ENCODE results near the gene NES.

Gene NES

GRCh38 chr1:156680056-156680455 lies 2.8 kb upstream of the NES start:
- DNase-seq (ENCODE audit: low read depth in 2 of 2): no peak

GRCh38 chr1:156677616-156678596 lies 699 bp upstream of the NES start:
- no peak for DNase-seq (ENCODE audit: low read depth in 2 of 2)

- DNase-seq (ENCODE audit: low read depth in 2 of 2): no peak
Observed at GRCh38 chr1:156676114-156676819, 940 bp downstream of the NES start.

GRCh38 chr1:156675210-156676113 lies 1.7 kb downstream of the NES start:
- DNase-seq (ENCODE audit: low read depth in 2 of 2): no peak

GRCh38 chr1:156673387-156674121 lies 3.7 kb downstream of the NES start:
- DNase-seq (ENCODE audit: low read depth in 2 of 2): no peak

GRCh38 chr1:156671804-156672203 lies 5.4 kb downstream of the NES start:
- DNase-seq (ENCODE audit: low read depth in 2 of 2): no peak

- no peak for DNase-seq (ENCODE audit: low read depth in 2 of 2)
Observed at GRCh38 chr1:156670791-156671190, 6.4 kb downstream of the NES start.

- DNase-seq (ENCODE audit: low read depth in 2 of 2): no peak
Observed at GRCh38 chr1:156670359-156670758, 6.8 kb downstream of the NES start.

GRCh38 chr1:156669794-156670193 lies 7.4 kb downstream of the NES start:
- no peak for DNase-seq (ENCODE audit: low read depth in 2 of 2)

- no peak for DNase-seq (ENCODE audit: low read depth in 2 of 2)
Observed at GRCh38 chr1:156668801-156669637, 8.2 kb downstream of the NES start.

GRCh38 chr1:156667968-156668709 lies 9.1 kb downstream of the NES start:
- no peak for DNase-seq (ENCODE audit: low read depth in 2 of 2)

GRCh38 chr1:156667610-156667967 lies 9.6 kb downstream of the NES start:
- no peak for DNase-seq (ENCODE audit: low read depth in 2 of 2)

GRCh38 chr1:156666862-156667609 lies 10.2 kb downstream of the NES start:
- no peak for DNase-seq (ENCODE audit: low read depth in 2 of 2)

- no peak for DNase-seq (ENCODE audit: low read depth in 2 of 2)
Observed at GRCh38 chr1:156665539-156665938, 11.7 kb downstream of the NES start.

GRCh38 chr1:156664767-156665411 lies 12.3 kb downstream of the NES start:
- no peak for DNase-seq (ENCODE audit: low read depth in 2 of 2)

GRCh38 chr1:156664046-156664766 lies 13.0 kb downstream of the NES start:
- no peak for DNase-seq (ENCODE audit: low read depth in 2 of 2)

- no peak for DNase-seq (ENCODE audit: low read depth in 2 of 2)
Observed at GRCh38 chr1:156663178-156663577, 14.0 kb downstream of the NES start.

GRCh38 chr1:156662800-156663055 lies 14.5 kb downstream of the NES start:
- no peak for DNase-seq (ENCODE audit: low read depth in 2 of 2)

Data from stimulated activated CD4-positive, alpha-beta T cell treated with anti-CD3 and anti-CD28 coated beads, Interleukin-1b, Interleukin-23, amount 100 ng/mL, for 4 hours (primary cell).